GM18526 (cell line): Measurements from ENCODE around the gene HPSE2.

Experiments
- POLR2A ChIP-seq: IDR thresholded peaks from 3 replicates; pipeline ENCODE4 v1.6.1; 2011; ENCODE audit not compliant: insufficient read length; ENCODE audit errors: extremely low read depth

Gene HPSE2

GRCh38 chr10:98419469-98420261 lies 816.0 kb downstream of the HPSE2 start:
- TF ChIP-seq POLR2A, result no peak

- no peak for TF ChIP-seq POLR2A
Observed at GRCh38 chr10:98418665-98419468, 816.8 kb downstream of the HPSE2 start.

- no peak for TF ChIP-seq POLR2A
Observed at GRCh38 chr10:98417973-98418664, 817.5 kb downstream of the HPSE2 start.

- TF ChIP-seq POLR2A, result no peak
Observed at GRCh38 chr10:98417481-98417959, 818.1 kb downstream of the HPSE2 start.

- no peak for TF ChIP-seq POLR2A
Observed at GRCh38 chr10:98416606-98417388, 818.9 kb downstream of the HPSE2 start.

GRCh38 chr10:98415731-98416119 lies 819.9 kb downstream of the HPSE2 start:
- TF ChIP-seq POLR2A, result no peak

GRCh38 chr10:98414932-98415730 lies 820.5 kb downstream of the HPSE2 start, which contains the start of gene PYROXD2:
Gene PYROXD2, minus strand, starts transcription at chr10:98415182. Its CDS starts 47 bp downstream, at chr10:98415135.
- peak; percentile 56 for TF ChIP-seq POLR2A

GRCh38 chr10:98414578-98414931 lies 821.1 kb downstream of the HPSE2 start:
- no peak for TF ChIP-seq POLR2A

GRCh38 chr10:98411768-98412167 lies 823.9 kb downstream of the HPSE2 start:
- no peak for TF ChIP-seq POLR2A

GRCh38 chr10:98411166-98411565 lies 824.5 kb downstream of the HPSE2 start:
- TF ChIP-seq POLR2A, result no peak

GRCh38 chr10:98410759-98411158 lies 824.9 kb downstream of the HPSE2 start:
- TF ChIP-seq POLR2A, result no peak

GRCh38 chr10:98410135-98410743 lies 825.4 kb downstream of the HPSE2 start:
- TF ChIP-seq POLR2A, result no peak

GRCh38 chr10:98408799-98409198 lies 826.9 kb downstream of the HPSE2 start:
- TF ChIP-seq POLR2A, result no peak
